ENCODE data around the gene CAMSAP2.

DNA sequence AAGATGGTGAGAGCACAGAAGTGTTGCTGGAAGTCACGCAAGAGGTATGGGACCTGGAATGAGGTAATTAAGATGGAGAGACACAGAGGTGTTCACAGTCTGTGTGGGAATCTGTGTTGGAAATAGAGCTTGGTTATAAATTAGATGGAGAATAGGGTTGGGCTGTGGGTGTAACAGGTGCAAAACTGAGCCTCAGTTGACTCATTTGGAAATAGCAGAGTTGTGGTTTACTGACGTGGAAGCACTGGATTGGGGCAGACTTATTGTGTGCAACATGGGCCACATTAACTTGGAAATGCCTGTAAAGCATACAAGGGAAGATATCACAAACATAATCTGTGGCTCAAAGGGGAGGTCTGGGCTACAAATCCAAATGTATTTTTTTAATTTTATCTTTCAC, 13.0 kb downstream of the CAMSAP2 start:
- TF ChIP-seq, protein P1, sequence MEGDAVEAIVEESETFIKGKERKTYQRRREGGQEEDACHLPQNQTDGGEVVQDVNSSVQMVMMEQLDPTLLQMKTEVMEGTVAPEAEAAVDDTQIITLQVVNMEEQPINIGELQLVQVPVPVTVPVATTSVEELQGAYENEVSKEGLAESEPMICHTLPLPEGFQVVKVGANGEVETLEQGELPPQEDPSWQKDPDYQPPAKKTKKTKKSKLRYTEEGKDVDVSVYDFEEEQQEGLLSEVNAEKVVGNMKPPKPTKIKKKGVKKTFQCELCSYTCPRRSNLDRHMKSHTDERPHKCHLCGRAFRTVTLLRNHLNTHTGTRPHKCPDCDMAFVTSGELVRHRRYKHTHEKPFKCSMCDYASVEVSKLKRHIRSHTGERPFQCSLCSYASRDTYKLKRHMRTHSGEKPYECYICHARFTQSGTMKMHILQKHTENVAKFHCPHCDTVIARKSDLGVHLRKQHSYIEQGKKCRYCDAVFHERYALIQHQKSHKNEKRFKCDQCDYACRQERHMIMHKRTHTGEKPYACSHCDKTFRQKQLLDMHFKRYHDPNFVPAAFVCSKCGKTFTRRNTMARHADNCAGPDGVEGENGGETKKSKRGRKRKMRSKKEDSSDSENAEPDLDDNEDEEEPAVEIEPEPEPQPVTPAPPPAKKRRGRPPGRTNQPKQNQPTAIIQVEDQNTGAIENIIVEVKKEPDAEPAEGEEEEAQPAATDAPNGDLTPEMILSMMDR (IDR thresholded peaks at IDR 0.05; ENCODE audit: extremely low read depth in 1 of 2, insufficient read depth in 1 of 2, low read depth in 1 of 2, low read length in 2 of 2) = no peak
- no peak for TF ChIP-seq POLR2A (IDR thresholded peaks at IDR 0.05; ENCODE audit: low read depth, low read length)
- no peak for TF ChIP-seq MYC (IDR thresholded peaks at IDR 0.05; ENCODE audit: low read depth, low read length)

All from endothelial cell of umbilical vein (primary cell).